Peyer's patch (tissue), 4 donors: ENCODE data around the gene TTYH3.

Experiments
- CTCF ChIP-seq, 6 experiments: fragments of 450-650 bp in 4 of 6; fragments of 200-600 bp in 2 of 6; sonication (generic) in 1 of 6; IDR thresholded peaks; one replicate each; pipeline ENCODE4 v1.5.1; 2017 to 2019; ENCODE audit warnings: antibody characterized with exemption in 6 of 6, mild to moderate bottlenecking in 3 of 6, moderate library complexity in 1 of 6
- POLR2A ChIP-seq, 2 donors: fragments of 450-650 bp; IDR thresholded peaks; one replicate each; pipeline ENCODE4 v1.5.1; 2017; ENCODE audit warnings: antibody characterized with exemption in 2 of 2, mild to moderate bottlenecking in 2 of 2, moderate library complexity in 2 of 2

GRCh38 chr7:2585446-2585845 lies 46.3 kb upstream of the TTYH3 start:
- TF ChIP-seq CTCF (IDR thresholded peaks at IDR 0.05), result no peak
- no peak for TF ChIP-seq POLR2A (IDR thresholded peaks at IDR 0.05)
